ENCODE data around the gene EPHA3.

EPHA3 gene

DNA sequence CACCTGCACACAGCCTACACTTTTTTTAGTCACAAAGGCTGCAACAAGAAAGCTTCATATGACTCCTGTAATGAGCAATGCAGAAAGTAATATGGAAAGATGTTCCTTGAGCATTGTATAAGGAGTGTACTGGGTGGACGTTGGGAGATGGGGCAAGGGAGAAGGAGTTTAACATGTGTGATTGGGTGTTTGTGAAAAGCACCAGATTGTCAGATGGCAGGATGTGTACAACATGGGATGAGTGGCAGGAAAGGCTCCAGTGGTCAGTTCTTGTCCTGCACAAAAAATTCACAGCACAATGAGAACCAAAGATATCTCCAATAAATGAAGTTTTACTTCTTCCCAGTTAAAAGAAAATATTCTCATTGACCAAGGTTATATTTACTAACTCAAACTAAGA is 255.1 kb downstream of the EPHA3 start:
- no peak for DNase-seq (ENCODE audit: low read depth in 1 of 2, low spot score in 1 of 2)
- no peak for TF ChIP-seq GABPA (IDR thresholded peaks at IDR 0.05; ENCODE audit: low read depth)
- TF ChIP-seq SPI1 (IDR thresholded peaks at IDR 0.05; ENCODE audit: borderline replicate concordance, low read depth): no peak
- TF ChIP-seq POLR2AphosphoS5 (IDR thresholded peaks at IDR 0.05; ENCODE audit: low read depth): no peak
- TF ChIP-seq, protein P1, sequence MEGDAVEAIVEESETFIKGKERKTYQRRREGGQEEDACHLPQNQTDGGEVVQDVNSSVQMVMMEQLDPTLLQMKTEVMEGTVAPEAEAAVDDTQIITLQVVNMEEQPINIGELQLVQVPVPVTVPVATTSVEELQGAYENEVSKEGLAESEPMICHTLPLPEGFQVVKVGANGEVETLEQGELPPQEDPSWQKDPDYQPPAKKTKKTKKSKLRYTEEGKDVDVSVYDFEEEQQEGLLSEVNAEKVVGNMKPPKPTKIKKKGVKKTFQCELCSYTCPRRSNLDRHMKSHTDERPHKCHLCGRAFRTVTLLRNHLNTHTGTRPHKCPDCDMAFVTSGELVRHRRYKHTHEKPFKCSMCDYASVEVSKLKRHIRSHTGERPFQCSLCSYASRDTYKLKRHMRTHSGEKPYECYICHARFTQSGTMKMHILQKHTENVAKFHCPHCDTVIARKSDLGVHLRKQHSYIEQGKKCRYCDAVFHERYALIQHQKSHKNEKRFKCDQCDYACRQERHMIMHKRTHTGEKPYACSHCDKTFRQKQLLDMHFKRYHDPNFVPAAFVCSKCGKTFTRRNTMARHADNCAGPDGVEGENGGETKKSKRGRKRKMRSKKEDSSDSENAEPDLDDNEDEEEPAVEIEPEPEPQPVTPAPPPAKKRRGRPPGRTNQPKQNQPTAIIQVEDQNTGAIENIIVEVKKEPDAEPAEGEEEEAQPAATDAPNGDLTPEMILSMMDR (IDR thresholded peaks at IDR 0.05; ENCODE audit: insufficient read depth, low read length): no peak
- TF ChIP-seq, protein P2, sequence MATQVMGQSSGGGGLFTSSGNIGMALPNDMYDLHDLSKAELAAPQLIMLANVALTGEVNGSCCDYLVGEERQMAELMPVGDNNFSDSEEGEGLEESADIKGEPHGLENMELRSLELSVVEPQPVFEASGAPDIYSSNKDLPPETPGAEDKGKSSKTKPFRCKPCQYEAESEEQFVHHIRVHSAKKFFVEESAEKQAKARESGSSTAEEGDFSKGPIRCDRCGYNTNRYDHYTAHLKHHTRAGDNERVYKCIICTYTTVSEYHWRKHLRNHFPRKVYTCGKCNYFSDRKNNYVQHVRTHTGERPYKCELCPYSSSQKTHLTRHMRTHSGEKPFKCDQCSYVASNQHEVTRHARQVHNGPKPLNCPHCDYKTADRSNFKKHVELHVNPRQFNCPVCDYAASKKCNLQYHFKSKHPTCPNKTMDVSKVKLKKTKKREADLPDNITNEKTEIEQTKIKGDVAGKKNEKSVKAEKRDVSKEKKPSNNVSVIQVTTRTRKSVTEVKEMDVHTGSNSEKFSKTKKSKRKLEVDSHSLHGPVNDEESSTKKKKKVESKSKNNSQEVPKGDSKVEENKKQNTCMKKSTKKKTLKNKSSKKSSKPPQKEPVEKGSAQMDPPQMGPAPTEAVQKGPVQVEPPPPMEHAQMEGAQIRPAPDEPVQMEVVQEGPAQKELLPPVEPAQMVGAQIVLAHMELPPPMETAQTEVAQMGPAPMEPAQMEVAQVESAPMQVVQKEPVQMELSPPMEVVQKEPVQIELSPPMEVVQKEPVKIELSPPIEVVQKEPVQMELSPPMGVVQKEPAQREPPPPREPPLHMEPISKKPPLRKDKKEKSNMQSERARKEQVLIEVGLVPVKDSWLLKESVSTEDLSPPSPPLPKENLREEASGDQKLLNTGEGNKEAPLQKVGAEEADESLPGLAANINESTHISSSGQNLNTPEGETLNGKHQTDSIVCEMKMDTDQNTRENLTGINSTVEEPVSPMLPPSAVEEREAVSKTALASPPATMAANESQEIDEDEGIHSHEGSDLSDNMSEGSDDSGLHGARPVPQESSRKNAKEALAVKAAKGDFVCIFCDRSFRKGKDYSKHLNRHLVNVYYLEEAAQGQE (IDR thresholded peaks at IDR 0.05; ENCODE audit: insufficient replicate concordance, low read depth): no peak
- no peak overlapping the region for H3K27ac ChIP-seq (replicated peaks)
- no peak overlapping the region for H3K4me3 ChIP-seq (replicated peaks; ENCODE audit: insufficient read depth, low read length)
- H3K27me3 ChIP-seq (ENCODE audit: insufficient read depth, poor library complexity, severe bottlenecking): no peaks in the 10 kb centered on the region

DNA sequence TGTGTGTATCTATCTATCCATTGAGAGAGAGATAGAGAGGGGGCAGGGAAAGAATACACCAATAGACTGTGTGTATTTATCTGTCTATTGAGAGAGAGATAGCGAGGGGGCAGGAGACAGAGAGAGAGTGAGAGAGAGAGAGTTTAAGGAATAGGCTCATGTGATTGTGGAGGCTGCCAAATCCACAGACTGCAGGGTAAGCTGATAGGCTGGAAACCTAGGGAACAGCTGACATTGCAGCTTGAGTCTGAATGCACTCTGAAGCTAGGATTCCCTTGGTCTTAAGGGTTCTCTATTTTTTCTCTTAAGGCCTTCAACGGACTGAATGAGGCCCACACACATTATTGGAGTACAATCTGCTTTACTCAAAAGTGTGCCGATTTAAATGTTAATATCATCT is 255.8 kb downstream of the EPHA3 start:
- no peaks in the 10 kb centered on the region for H3K27me3 ChIP-seq (ENCODE audit: insufficient read depth, poor library complexity, severe bottlenecking)
- no peak for DNase-seq (ENCODE audit: low read depth in 1 of 2, low spot score in 1 of 2)
- TF ChIP-seq POLR2AphosphoS5 (IDR thresholded peaks at IDR 0.05; ENCODE audit: low read depth): no peak
- TF ChIP-seq, protein P1 (IDR thresholded peaks at IDR 0.05; ENCODE audit: insufficient read depth, low read length): no peak
- TF ChIP-seq, protein P2 (IDR thresholded peaks at IDR 0.05; ENCODE audit: insufficient replicate concordance, low read depth): no peak
- TF ChIP-seq GABPA (IDR thresholded peaks at IDR 0.05; ENCODE audit: low read depth): no peak
- TF ChIP-seq SPI1 (IDR thresholded peaks at IDR 0.05; ENCODE audit: borderline replicate concordance, low read depth): no peak
- H3K27ac ChIP-seq (replicated peaks): no peak overlapping the region
- H3K4me3 ChIP-seq (replicated peaks; ENCODE audit: insufficient read depth, low read length): no peak overlapping the region

DNA sequence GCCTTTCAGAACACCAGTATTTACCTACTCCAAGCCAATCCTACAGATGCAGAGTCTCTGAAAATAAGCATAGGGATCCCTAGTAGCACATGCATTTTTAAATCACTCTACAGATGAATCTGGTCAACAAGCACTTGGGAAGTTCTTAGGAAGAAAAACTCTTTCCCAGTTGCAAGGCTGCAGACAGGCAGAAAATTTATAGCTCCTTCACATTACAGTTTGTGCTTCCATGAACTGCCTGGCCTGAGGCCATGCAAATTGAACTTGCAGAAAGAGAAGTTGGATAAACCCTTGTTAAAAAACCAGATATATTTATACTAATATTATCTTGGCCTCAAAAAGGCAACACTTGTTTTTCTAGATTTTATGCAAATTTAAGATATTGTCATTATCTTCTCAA is 256.9 kb downstream of the EPHA3 start:
- TF ChIP-seq POLR2AphosphoS5 (IDR thresholded peaks at IDR 0.05; ENCODE audit: low read depth) (no peak), SPI1 (IDR thresholded peaks at IDR 0.05; ENCODE audit: borderline replicate concordance, low read depth) (no peak), GABPA (IDR thresholded peaks at IDR 0.05; ENCODE audit: low read depth) (no peak)
- TF ChIP-seq, protein P1 (IDR thresholded peaks at IDR 0.05; ENCODE audit: insufficient read depth, low read length): no peak
- TF ChIP-seq, protein P2 (IDR thresholded peaks at IDR 0.05; ENCODE audit: insufficient replicate concordance, low read depth): no peak

More for the DNA sequence above, 256.9 kb downstream of the EPHA3 start:
- H3K27me3 ChIP-seq (ENCODE audit: insufficient read depth, poor library complexity, severe bottlenecking): no peaks in the 10 kb centered on the region
- no peak overlapping the region for H3K4me3 ChIP-seq (replicated peaks; ENCODE audit: insufficient read depth, low read length)
- DNase-seq (ENCODE audit: low read depth in 1 of 2, low spot score in 1 of 2): no peak
- H3K27ac ChIP-seq (replicated peaks): no peak overlapping the region

Measured in HL-60 (cell line).